Measurements from ENCODE around the gene PPP4C. TPM values are rescaled to one million over a fixed set of nuclear protein-coding genes. Genes with fewer than 3 reads are reported as not detected.
A peak's percentile ranks its signal among the peaks of the same experiment; 100 is the strongest.

PPP4C gene
- total and polyA plus RNA-seq, 4 experiments from 2014 or later = 75.8 to 276 (median 127) TPM

DNA sequence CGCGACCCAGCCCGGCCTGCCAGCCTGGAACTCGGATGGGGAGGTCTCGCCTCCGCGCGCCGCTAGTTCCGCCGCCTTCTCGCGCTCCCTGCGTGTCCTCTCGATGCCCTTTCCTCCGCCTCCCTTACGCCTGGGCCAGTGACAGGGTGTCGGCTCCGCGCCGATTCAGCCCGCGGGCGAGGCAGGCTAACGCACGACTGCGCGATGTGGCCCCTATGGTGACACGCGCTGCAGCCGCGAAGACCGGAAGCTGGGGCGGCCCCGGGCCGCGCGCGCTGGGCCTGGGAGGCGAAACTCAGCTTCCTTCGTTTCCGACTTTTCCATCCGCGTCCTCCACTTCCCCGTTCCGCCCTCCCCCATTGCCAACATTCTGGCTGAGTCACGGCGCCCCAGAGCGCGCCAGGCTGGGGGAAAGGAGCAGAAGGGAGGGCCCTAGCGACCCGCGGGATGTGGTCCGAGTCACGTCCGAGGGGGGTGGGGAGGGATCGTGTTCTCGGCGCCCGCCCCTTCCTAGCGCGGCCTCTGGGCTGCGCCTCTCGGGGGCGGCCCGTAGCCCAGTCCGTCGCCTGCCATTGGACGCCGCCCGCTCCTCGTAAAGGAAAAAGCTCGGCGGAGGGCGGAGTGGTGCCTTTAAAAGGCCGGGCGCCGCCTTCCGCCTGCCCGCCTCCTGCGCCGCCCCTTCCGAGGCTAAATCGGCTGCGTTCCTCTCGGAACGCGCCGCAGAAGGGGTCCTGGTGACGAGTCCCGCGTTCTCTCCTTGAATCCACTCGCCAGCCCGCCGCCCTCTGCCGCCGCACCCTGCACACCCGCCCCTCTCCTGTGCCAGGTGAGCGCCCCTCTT, 10.5 kb upstream of the PPP4C start, which contains the start of gene ALDOA:
Gene ALDOA, plus strand, starts transcription at position 659 of the 841 bp plus-strand sequence. CDS start 1,138 bp downstream, outside the sequence.
- peak within 1 kb of the TSS; percentile 95 to 100 (median 97) for H3K27ac Mint-ChIP-seq
- CTCF ChIA-PET (ENCODE audit: partially characterized antibody) = interaction anchor here (0.6 to 4.8 kb wide), 11 partner anchors 10 to 1052 kb away, joined by 3 to 48 read pairs (median 3); partner anchors contain the start of genes DCTPP1, MAPK3 and TBX6
- peaks cover 29 to 51% of the 10 kb centered on the region in 2 donors for H3K36me3 Mint-ChIP-seq
- H3K4me3 Mint-ChIP-seq = peak within 1 kb of the TSS; percentile 98 to 100 (median 99)
- no peaks in the 10 kb centered on the region for H3K9me3 Mint-ChIP-seq
- peaks cover 17 to 58% (median 33%) of the 10 kb centered on the region in 4 donors for H3K4me1 Mint-ChIP-seq
- DNase-seq = peak; percentile 94 to 96 (median 94)
- H3K27ac ChIP-seq (ENCODE audit: low read depth, low read length) = peak within 1 kb of the TSS; percentile 94
- POLR2A ChIA-PET (ENCODE audit: partially characterized antibody) = interaction anchor here (0.6 to 20.4 kb wide), 48 partner anchors 8 to 594 kb away, joined by 3 to 404 read pairs (median 6); partner anchors contain the start of genes C16orf54, CORO1A, DCTPP1 and FBRS
- peak within 1 kb of the TSS; percentile 77 to 93 for H3K4me3 ChIP-seq (ENCODE audit: low read length in 2 of 2)
- no peaks in the 10 kb centered on the region for H3K27me3 Mint-ChIP-seq
- H3K9me3 ChIP-seq (ENCODE audit: control insufficient read depth in 1 of 2, low read length in 2 of 2) = no peaks in the 10 kb centered on the region
- H3K36me3 ChIP-seq (ENCODE audit: insufficient read depth, low read length) = peaks cover 37% of the 10 kb centered on the region
- no peaks in the 10 kb centered on the region for H3K27me3 ChIP-seq (ENCODE audit: insufficient read depth, low read length)
- intact Hi-C loops (cut with micrococcal nuclease) = loop anchor here (1.0 to 2.0 kb wide), 7 partner anchors 10 to 313 kb away; partner anchors contain the start of genes MAPK3, PPP4C, TBC1D10B and TBX6
- peaks cover 47% of the 10 kb centered on the region for H3K4me1 ChIP-seq (ENCODE audit: insufficient read depth, low read length)

GRCh38 chr16:30065943-30066760, 9.6 kb upstream of the PPP4C start:
- peak overlapping the region; percentile 77 to 93 for H3K4me3 ChIP-seq (ENCODE audit: low read length in 2 of 2)
- Mint-ChIP-seq H3K27me3 (no peaks in the 10 kb centered on the region), H3K9me3 (no peaks in the 10 kb centered on the region), H3K36me3 (peaks cover 29 to 58% of the 10 kb centered on the region in 2 donors), H3K27ac (peak overlapping the region; percentile 86 to 100 (median 97)), H3K4me3 (peak overlapping the region; percentile 98 to 100 (median 99)), H3K4me1 (peaks cover 15 to 54% (median 36%) of the 10 kb centered on the region in 4 donors)
- H3K27me3 ChIP-seq (ENCODE audit: insufficient read depth, low read length) = no peaks in the 10 kb centered on the region
- ChIA-PET POLR2A (ENCODE audit: partially characterized antibody) (interaction anchor here (0.7 to 20.4 kb wide), 45 partner anchors 9 to 593 kb away, joined by 3 to 404 read pairs (median 5); partner anchors contain the start of genes C16orf54, CORO1A, FBRS and HIRIP3), CTCF (ENCODE audit: partially characterized antibody) (interaction anchor here (0.6 to 4.8 kb wide), 10 partner anchors 11 to 1053 kb away, joined by 3 to 48 read pairs (median 3); partner anchors contain the start of genes DCTPP1 and TBX6)
- peaks cover 49% of the 10 kb centered on the region for H3K4me1 ChIP-seq (ENCODE audit: insufficient read depth, low read length)
- no peaks in the 10 kb centered on the region for H3K9me3 ChIP-seq (ENCODE audit: control insufficient read depth in 1 of 2, low read length in 2 of 2)
- intact Hi-C loops (cut with micrococcal nuclease) = loop anchor here (1.0 to 2.0 kb wide), 7 partner anchors 9 to 313 kb away; partner anchors contain the start of genes MAPK3, PPP4C, TBC1D10B and TBX6
- peak overlapping the region; percentile 94 for H3K27ac ChIP-seq (ENCODE audit: low read depth, low read length)
- no peak for DNase-seq
- peaks cover 44% of the 10 kb centered on the region for H3K36me3 ChIP-seq (ENCODE audit: insufficient read depth, low read length)

DNA sequence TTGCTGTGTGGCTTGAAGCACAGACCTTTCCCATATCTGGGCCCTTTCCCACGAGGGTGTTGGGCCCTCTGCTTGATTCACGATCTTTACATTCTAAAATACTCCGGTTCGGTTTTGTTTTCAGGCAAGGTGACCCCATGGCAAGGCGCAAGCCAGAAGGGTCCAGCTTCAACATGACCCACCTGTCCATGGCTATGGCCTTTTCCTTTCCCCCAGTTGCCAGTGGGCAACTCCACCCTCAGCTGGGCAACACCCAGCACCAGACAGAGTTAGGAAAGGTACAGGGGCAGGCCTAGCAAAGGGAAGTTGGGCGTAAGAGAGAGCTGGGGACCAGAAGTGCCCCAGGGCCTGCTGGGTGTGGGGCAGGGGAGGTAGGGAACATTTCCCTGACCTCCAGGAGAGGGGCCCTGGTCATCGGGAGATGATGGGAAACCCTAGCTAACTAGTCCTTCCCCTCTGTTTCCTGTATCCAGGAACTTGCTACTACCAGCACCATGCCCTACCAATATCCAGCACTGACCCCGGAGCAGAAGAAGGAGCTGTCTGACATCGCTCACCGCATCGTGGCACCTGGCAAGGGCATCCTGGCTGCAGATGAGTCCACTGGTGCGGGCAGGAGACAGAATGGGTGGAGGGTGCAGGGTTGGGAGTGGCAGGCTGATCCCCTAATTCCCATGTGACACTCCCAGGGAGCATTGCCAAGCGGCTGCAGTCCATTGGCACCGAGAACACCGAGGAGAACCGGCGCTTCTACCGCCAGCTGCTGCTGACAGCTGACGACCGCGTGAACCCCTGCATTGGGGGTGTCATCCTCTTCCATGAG, 8.8 kb upstream of the PPP4C start:
- Histone ChIP-seq H3K9me3 (ENCODE audit: control insufficient read depth in 1 of 2, low read length in 2 of 2) (no peaks in the 10 kb centered on the region), H3K27ac (ENCODE audit: low read depth, low read length) (peak overlapping the region; percentile 94), H3K36me3 (ENCODE audit: insufficient read depth, low read length) (peaks cover 52% of the 10 kb centered on the region), H3K4me1 (ENCODE audit: insufficient read depth, low read length) (peaks cover 49% of the 10 kb centered on the region), H3K4me3 (ENCODE audit: low read length in 2 of 2) (peak overlapping the region; percentile 77 to 93), H3K27me3 (ENCODE audit: insufficient read depth, low read length) (no peaks in the 10 kb centered on the region)
- ChIA-PET CTCF (ENCODE audit: partially characterized antibody) (interaction anchor here (0.9 to 4.8 kb wide), 4 partner anchors 10 to 119 kb away, joined by 3 to 48 read pairs (median 4); partner anchors contain the start of gene TBX6), POLR2A (ENCODE audit: partially characterized antibody) (interaction anchor here (0.7 to 20.4 kb wide), 15 partner anchors 9 to 468 kb away, joined by 3 to 404 read pairs (median 10); partner anchors contain the start of genes CORO1A, HIRIP3, INO80E and PPP4C)
- DNase-seq = no peak
- H3K36me3 Mint-ChIP-seq = peaks cover 33 to 65% of the 10 kb centered on the region in 2 donors
- peaks cover 15 to 57% (median 37%) of the 10 kb centered on the region in 4 donors for H3K4me1 Mint-ChIP-seq
- no peaks in the 10 kb centered on the region for H3K9me3 Mint-ChIP-seq
- peak overlapping the region; percentile 75 to 100 (median 95) for H3K27ac Mint-ChIP-seq
- H3K27me3 Mint-ChIP-seq = no peaks in the 10 kb centered on the region
- H3K4me3 Mint-ChIP-seq = peak overlapping the region; percentile 98 to 100 (median 99)
- intact Hi-C loops (cut with micrococcal nuclease) = no loop called here

- peak overlapping the region; percentile 94 for H3K27ac ChIP-seq (ENCODE audit: low read depth, low read length)
- H3K4me3 Mint-ChIP-seq = peak overlapping the region in 7 of 8 donors; percentile 66 to 100 (median 99)
Measured at GRCh38 chr16:30067584-30067916, 8.2 kb upstream of the PPP4C start.

GRCh38 chr16:30068333-30068732, 7.5 kb upstream of the PPP4C start:
- peaks cover 36 to 69% of the 10 kb centered on the region in 2 donors for H3K36me3 Mint-ChIP-seq

More at GRCh38 chr16:30067584-30067916, 8.2 kb upstream of the PPP4C start:
- H3K27me3 Mint-ChIP-seq = no peaks in the 10 kb centered on the region
- Histone ChIP-seq H3K9me3 (ENCODE audit: control insufficient read depth in 1 of 2, low read length in 2 of 2) (no peaks in the 10 kb centered on the region), H3K27me3 (ENCODE audit: insufficient read depth, low read length) (no peaks in the 10 kb centered on the region), H3K36me3 (ENCODE audit: insufficient read depth, low read length) (peaks cover 56% of the 10 kb centered on the region), H3K4me1 (ENCODE audit: insufficient read depth, low read length) (peaks cover 49% of the 10 kb centered on the region), H3K4me3 (ENCODE audit: low read length in 2 of 2) (no peak overlapping the region)
- peaks cover 36 to 69% of the 10 kb centered on the region in 2 donors for H3K36me3 Mint-ChIP-seq
- H3K9me3 Mint-ChIP-seq = no peaks in the 10 kb centered on the region
- ChIA-PET CTCF (ENCODE audit: partially characterized antibody) (interaction anchor here (1.2 to 4.8 kb wide), 3 partner anchors 9 to 24 kb away, joined by 3 to 48 read pairs (median 6); partner anchors contain the start of gene TBX6), POLR2A (ENCODE audit: partially characterized antibody) (interaction anchor here (1.3 to 20.4 kb wide), 5 partner anchors 8 to 248 kb away, joined by 3 to 404 read pairs (median 125); partner anchors contain the start of genes CORO1A, PPP4C, TBX6 and YPEL3)
- H3K4me1 Mint-ChIP-seq = peaks cover 17 to 61% (median 37%) of the 10 kb centered on the region in 4 donors
- intact Hi-C loops (cut with micrococcal nuclease) = no loop called here
- DNase-seq = no peak
- H3K27ac Mint-ChIP-seq = peak overlapping the region; percentile 64 to 100 (median 83)

More at GRCh38 chr16:30068333-30068732, 7.5 kb upstream of the PPP4C start:
- Mint-ChIP-seq H3K27me3 (no peaks in the 10 kb centered on the region), H3K9me3 (no peaks in the 10 kb centered on the region), H3K4me1 (peaks cover 17 to 61% (median 36%) of the 10 kb centered on the region in 4 donors), H3K27ac (peak overlapping the region; percentile 72 to 95 (median 81)), H3K4me3 (peak overlapping the region in 7 of 8 donors; percentile 31 to 91 (median 74))
- H3K4me3 ChIP-seq (ENCODE audit: low read length in 2 of 2) = no peak overlapping the region
- CTCF ChIA-PET (ENCODE audit: partially characterized antibody) = interaction anchor here (1.2 to 1.8 kb wide), 2 partner anchors 12 to 23 kb away, joined by 4 to 6 read pairs; partner anchors contain the start of gene TBX6
- H3K36me3 ChIP-seq (ENCODE audit: insufficient read depth, low read length) = peaks cover 56% of the 10 kb centered on the region
- POLR2A ChIA-PET (ENCODE audit: partially characterized antibody) = interaction anchor here (0.7 to 20.4 kb wide), 6 partner anchors 7 to 467 kb away, joined by 3 to 404 read pairs (median 108); partner anchors contain the start of genes CORO1A, PPP4C, TBX6 and YPEL3
- H3K27me3 ChIP-seq (ENCODE audit: insufficient read depth, low read length) = no peaks in the 10 kb centered on the region
- peaks cover 47% of the 10 kb centered on the region for H3K4me1 ChIP-seq (ENCODE audit: insufficient read depth, low read length)
- intact Hi-C loops (cut with micrococcal nuclease) = no loop called here
- no peak for DNase-seq
- H3K27ac ChIP-seq (ENCODE audit: low read depth, low read length) = peak overlapping the region; percentile 36
- no peaks in the 10 kb centered on the region for H3K9me3 ChIP-seq (ENCODE audit: control insufficient read depth in 1 of 2, low read length in 2 of 2)
